ENCODE measurements around the gene BTBD16.

The BTBD16 gene

DNA sequence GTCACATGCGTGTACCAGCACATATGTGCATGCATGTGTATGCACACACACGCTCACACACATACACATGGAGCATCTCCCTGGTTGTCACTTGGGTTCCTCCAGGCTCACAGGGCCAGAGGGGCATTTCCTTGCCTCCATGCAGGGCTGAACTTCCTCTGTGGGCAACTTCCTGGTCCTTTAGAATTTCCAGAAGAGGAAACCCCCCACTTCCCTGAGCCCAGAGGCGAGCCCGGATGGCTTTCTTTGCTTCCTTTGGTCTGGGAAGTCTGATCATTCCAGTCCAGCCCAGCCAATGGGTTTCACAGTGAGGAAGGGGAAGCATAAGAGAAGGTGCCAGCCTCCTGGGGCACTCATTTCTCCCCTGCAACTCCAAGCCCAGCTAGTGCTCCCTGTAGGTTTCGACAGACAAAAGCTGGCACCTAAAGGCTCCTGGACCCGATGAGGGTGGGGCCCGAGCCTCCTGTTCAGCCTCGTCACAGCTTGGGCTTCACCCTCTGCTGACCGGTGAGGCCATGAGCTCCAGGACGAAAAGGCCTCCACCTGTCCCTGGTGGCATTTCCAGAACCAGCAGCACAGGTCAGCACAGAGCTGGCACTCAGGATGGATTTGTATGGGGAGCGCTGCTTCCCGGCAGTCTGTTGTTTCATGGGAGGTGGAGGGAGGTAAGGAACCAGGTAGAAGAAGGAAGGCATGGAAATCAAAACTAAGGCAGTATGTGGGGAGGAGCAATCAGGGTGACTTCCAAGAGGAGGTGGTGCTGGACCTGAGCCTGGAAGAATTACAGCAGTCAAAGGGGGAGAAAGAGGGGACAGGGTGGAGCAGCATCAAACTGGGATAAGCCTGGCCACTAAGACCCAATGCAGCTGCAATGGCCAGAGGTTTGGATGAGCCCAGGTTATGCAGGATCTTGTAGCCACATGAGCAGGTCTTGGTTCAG lies 23.7 kb downstream of the BTBD16 start:
- no peak for DNase-seq (ENCODE audit: low read depth in 2 of 2)

DNA sequence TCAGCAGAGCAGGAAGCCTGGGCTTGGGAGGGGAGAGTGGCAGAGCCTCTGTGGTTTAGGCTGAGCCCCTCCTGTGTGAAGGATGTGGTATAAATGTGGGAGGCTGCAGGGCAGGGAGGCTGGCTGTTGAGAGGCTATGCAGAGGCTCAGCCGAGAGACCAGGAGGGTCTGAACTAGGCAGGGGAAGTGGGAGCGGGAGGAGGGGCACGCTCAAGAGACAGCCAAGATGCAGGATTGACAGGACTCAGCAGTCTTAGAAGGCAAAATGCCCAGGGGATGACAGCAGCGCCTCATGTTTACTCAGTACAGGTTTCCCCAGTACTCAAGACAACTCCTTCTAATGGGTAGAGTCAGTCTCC lies 24.3 kb downstream of the BTBD16 start:
- DNase-seq (ENCODE audit: low read depth in 2 of 2) = no peak

DNA sequence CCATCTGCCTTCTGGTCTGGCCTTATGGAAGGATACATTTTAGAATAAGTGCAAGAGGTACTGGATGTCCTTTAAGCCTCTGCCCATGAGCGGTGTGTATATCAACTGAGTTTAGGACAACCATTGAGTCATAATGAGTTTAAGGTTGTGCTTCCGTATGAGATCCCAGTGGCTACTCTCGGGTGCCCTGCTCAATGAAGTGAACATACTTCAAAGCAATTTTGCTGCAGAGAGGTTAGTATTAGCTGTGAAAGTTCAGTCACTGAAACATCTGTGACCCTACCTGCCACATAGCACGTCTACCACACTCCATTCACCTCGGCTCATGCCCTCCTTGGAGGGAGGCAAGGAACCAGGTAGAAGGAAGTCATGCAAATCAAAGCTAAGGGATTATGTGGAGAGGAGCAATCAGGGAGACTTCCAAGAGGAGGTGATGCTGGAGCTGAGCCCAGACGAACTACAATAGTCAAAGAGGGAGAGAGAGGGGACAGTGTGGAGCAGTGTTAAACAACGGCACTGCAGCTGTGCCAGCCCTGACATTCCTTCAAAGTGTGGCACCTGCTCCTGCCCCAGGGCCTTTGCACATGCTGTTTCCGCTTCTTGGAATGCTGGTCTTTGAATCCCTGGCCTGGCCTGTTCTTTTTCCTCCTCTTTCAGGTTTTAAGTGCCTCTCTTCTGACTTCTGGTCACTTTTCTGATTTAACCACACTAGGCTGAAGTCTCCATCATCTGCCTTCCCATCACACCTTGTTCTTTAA lies 25.4 kb downstream of the BTBD16 start:
- DNase-seq (ENCODE audit: low read depth in 2 of 2) = no peak

DNA sequence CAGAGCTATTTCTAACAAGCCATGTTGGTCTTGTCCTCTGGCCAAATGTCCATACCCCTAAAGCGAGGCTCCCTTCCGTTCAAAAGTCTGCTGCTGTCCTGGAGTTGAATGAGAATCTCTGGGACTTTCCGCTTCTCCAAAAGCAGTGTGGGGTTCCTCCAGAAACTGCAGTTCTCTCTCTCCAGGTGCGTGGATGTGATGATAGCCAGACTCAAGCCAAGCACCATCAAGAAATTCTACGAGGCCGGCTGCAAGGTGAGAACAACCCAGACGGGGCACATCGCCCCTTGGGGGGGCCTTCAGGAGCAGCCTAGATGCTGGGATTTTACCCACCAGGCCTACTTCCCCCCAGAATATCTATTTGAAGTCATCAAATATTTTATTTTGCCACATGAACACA lies 26.5 kb downstream of the BTBD16 start:
- DNase-seq (ENCODE audit: low read depth in 2 of 2) = no peak

GRCh38 chr10:122298206-122298597 lies 27.1 kb downstream of the BTBD16 start:
- DNase-seq (ENCODE audit: low read depth in 2 of 2) = no peak

DNA sequence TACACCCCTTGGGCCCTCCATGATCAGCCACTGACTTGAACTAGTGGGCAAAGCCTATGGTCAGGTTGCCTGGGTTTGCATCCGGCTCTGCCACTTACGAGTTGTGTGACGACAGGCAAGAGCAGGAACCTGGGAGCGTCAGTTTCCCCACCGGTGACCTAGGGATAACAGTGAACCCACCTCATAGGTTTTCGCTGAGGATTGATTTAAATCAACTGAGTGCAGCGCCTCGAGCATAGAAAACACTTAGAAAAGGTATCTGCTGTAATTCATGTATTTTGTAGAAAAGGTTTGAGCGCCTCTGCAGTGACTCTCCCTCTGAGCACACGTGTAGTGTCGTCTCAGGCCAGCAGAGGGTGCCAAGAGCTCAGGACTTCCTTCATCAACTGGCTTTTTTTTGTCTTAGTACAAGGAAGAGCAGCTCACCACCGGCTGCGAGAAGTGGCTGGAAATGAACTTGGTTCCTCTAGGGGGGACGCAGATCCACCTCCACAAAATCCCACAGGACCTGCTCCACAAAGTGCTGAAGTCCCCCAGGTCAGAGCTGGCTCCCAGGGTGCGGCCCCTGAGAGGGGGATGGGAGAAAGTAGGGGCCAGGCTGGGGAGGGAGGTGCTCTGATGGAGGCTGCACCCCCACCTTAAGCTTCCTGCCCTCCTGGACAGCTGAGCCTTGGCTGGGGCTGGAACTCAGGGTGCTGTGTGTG lies 27.7 kb downstream of the BTBD16 start:
- peak; percentile 26 to 66 for DNase-seq (ENCODE audit: low read depth in 2 of 2)

GRCh38 chr10:122299423-122300075 lies 28.5 kb downstream of the BTBD16 start:
- no peak for DNase-seq (ENCODE audit: low read depth in 2 of 2)

DNA sequence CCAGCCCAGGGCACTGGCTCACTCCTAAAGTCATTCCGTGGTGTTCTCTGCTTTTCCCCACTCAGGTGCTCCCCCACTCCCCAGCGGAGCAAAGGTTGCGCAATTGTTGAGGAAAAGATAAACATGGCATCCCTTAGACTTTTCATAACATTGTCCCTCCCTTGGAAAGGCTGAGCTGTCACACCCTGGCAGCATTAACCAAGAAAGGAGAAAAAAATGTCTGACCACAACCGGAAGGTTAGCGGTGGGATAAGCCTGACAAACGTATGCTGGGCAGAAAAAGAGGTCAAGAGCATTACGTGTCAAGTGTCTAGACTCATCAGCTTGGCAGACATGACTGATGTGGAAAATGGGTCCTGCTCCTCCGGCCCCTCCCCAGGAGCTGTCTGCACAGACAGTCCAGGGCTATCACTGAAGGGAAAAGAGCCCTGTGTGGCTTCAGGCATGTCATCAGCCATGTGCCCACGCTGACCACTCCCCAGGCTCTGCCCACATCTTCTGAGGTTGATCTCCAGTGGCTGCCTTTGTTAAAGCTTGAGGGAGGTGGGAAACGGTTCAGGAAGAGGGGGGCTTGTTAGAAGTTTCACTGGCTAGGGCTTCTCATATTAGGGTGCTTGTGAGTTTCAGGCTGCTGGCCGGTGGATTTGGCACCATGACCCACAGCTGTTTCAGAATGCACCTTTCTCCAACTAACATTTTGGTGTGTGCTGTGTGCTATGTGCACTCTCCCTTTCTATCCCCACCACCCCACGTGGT lies 30.1 kb downstream of the BTBD16 start:
- no peak for DNase-seq (ENCODE audit: low read depth in 2 of 2)

DNA sequence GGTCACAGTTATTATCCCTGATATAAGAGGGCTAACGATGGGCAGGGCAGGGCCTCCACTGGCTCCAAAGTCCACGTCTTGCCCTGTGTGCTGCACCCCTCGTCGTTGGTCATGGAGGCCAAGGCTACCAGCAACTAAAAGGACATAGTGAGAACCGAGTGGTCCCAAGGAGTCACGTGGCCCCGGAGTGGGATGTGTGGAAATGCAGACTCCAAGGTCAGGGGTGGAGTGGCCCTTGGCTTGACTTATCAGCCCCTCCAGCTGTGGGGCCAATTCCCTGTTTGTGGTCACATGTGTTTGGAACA lies 30.7 kb downstream of the BTBD16 start:
- no peak for DNase-seq (ENCODE audit: low read depth in 2 of 2)

GRCh38 chr10:122302315-122302714 lies 31.2 kb downstream of the BTBD16 start:
- DNase-seq (ENCODE audit: low read depth in 2 of 2) = no peak

DNA sequence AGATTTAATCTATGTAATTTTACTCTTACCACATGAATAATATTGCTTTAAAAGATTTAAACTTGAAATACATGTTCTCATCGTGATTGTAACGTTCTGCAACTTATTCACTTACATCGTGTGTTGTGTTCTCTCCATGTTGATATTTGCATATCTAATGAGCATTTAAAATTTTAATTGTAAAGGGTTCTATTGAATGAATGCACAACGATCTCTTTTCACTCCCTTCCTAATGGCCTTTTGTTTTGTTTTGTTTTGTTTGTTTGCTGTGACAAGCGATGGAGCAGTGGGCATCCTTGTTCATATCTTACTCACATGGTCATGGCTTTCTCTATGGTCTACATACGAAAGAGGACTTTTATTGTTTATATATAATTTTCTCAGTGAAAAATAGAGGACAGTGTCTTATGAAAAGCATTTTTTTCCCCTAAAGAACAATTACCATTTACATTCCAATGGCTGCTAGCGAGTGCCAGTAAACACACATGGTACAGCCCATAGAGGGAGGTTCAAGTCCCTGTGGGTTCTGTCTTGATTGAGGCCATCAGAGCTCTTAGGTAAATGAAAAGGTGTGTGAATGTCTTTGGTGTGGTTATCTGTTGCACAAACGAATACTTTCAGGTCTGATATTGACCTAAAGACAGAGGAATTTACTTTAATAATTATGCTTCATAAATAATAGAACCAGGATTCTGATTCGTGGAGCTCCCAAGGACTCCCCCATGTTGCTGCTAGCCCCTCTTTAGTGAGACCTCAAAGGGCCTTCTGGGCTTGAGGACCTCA lies 32.4 kb downstream of the BTBD16 start:
- DNase-seq (ENCODE audit: low read depth in 2 of 2) = no peak

- no peak for DNase-seq (ENCODE audit: low read depth in 2 of 2)
These were observed 33.0 kb downstream of the BTBD16 start for GRCh38 chr10:122304054-122304579.

GRCh38 chr10:122306282-122306681 lies 35.2 kb downstream of the BTBD16 start:
- DNase-seq (ENCODE audit: low read depth in 2 of 2) = no peak

DNA sequence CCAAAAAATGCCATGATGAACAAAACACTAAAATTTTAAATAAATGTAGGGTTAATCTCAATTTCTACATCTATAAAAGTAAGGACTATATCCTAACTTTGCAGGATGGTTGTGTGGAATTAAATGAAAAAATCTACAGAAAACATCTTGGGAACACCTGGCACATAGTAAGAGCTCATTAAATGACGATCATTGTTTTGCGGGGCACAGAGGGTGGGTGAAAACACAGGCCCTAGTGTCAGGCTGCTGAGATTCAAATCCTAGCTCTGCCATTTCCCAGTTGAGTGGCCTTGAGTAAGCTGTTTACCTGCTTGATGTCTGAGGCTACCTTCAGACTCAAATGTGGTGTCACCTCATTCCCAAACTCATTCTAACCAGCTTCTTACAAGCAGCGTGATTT lies 35.6 kb downstream of the BTBD16 start:
- no peak for DNase-seq (ENCODE audit: low read depth in 2 of 2)

DNA sequence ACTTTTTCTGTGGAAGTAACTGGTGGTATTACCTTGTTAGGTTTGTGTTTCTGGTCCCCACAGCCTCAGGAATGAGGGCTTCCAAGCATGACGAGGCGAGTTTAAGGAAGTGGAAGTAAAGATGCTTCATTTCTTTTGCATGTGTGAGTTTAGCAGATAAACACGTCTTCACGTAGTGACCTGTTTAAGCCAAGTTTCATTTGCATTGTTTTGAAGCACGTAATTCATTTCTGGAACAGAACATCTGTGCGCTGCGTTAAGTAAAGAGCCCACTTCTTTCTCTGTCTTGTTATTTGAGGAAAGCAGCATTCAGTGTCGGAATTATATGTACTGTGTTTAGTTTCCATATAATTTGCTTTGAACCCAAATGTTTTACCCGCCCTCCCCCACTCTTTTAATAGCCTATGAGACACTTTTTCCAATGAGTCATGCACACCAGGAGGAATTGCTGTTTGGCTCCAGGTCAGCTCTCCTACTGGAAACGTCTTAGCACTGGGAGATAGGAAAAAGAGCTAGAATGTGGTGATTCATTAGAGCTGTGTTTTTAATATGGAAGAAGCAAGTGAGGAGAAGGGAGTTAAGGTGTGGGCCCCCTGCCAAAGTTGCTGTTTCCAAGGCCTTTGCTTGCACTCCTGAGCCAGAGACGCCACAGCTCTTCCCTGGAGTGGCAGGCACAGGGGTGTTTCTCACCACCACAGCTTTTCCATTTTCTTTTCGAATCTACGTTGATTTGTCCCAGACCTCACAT lies 36.7 kb downstream of the BTBD16 start:
- DNase-seq (ENCODE audit: low read depth in 2 of 2) = no peak

- no peak for DNase-seq (ENCODE audit: low read depth in 2 of 2)
These were observed 37.5 kb downstream of the BTBD16 start for GRCh38 chr10:122308417-122309141.

GRCh38 chr10:122310311-122311050 lies 39.4 kb downstream of the BTBD16 start:
- no peak for DNase-seq (ENCODE audit: low read depth in 2 of 2)

DNA sequence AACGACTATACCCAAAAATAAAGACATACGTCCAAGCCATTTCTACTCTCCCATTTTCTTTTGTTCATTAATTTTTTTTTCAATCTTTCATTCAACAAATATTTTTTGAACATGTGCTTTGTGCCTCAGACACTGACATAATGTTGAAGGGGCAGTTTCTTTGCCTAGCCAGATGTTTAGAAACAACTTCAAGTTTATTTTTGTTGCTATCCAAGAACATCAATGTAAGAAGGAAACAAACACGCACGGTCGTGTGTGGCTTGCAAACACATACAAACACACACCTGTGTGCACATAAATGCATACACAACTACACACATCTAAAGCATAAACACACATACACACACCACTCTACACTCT lies 39.9 kb downstream of the BTBD16 start:
- DNase-seq (ENCODE audit: low read depth in 2 of 2) = no peak
